ENCODE data around the gene KLRF2.

The KLRF2 gene

GRCh38 chr12:9941838-9942237 lies 60.5 kb downstream of the KLRF2 start:
- DNase-seq: no peak

GRCh38 chr12:9943240-9943639 lies 62.0 kb downstream of the KLRF2 start:
- DNase-seq: peak; percentile 10

GRCh38 chr12:9944391-9944790 lies 63.1 kb downstream of the KLRF2 start:
- no peak for DNase-seq

All from stimulated activated CD4-positive, alpha-beta T cell treated with anti-CD3 and anti-CD28 coated beads, Interleukin-4, amount 100 ng/mL, for 24 hours (primary cell).